GM21737 (cell line): ENCODE data around the gene TMEM161A.
"Not testable (repeated sequence)": the region's sequence is repeated elsewhere in the genome, so short reads cannot be mapped to it uniquely, and the experiment has no call there.

Experiments
- ATAC-seq: cut with Tn5 transposase; IDR thresholded peaks from one replicate; pipeline ENCODE4 v1.9.1; 2021; ENCODE audit warnings: mild to moderate bottlenecking, moderate library complexity; ENCODE audit not compliant: unreplicated experiment

TMEM161A gene

GRCh38 chr19:19138109-19138981 lies at the start of gene TMEM161A:
TMEM161A (minus strand) TSS chr19:19138478; CDS start chr19:19138428, 50 bp downstream.
- peak; percentile 97 for ATAC-seq

- ATAC-seq = no peak
Measured at GRCh38 chr19:19186742-19187141, 48.5 kb upstream of the TMEM161A start.

- ATAC-seq = no peak
Measured at GRCh38 chr19:19185853-19186740, 47.8 kb upstream of the TMEM161A start.

GRCh38 chr19:19181488-19181998 lies 43.3 kb upstream of the TMEM161A start:
- ATAC-seq = no peak

- ATAC-seq = no peak
Measured at GRCh38 chr19:19179548-19180441, 41.5 kb upstream of the TMEM161A start.

GRCh38 chr19:19176950-19177349 lies 38.7 kb upstream of the TMEM161A start:
- no peak for ATAC-seq

- not testable (repeated sequence) for ATAC-seq
Measured at GRCh38 chr19:19173243-19173642, 35.0 kb upstream of the TMEM161A start.

GRCh38 chr19:19171821-19172532 lies 33.7 kb upstream of the TMEM161A start:
- ATAC-seq = no peak

- no peak for ATAC-seq
Measured at GRCh38 chr19:19170873-19171672, 32.8 kb upstream of the TMEM161A start.

GRCh38 chr19:19170053-19170872 lies 32.0 kb upstream of the TMEM161A start, which contains the start of gene MEF2B:
MEF2B (minus strand) TSS chr19:19170263; CDS start chr19:19150735, 19,528 bp downstream.
- peak; percentile 82 for ATAC-seq

GRCh38 chr19:19169236-19170052 lies 31.2 kb upstream of the TMEM161A start:
- no peak for ATAC-seq

- ATAC-seq = no peak
Measured at GRCh38 chr19:19167612-19168011, 29.3 kb upstream of the TMEM161A start.

GRCh38 chr19:19165396-19165795 lies 27.1 kb upstream of the TMEM161A start:
- ATAC-seq = no peak

- no peak for ATAC-seq
Measured at GRCh38 chr19:19162495-19162894, 24.2 kb upstream of the TMEM161A start.

- no peak for ATAC-seq
Measured at GRCh38 chr19:19160461-19161035, 22.3 kb upstream of the TMEM161A start.

GRCh38 chr19:19159534-19159933 lies 21.3 kb upstream of the TMEM161A start:
- ATAC-seq = no peak

- no peak for ATAC-seq
Measured at GRCh38 chr19:19157808-19158207, 19.5 kb upstream of the TMEM161A start.
